ENCODE results near the gene CARD6.
"Not testable (repeated sequence)": the region's sequence is repeated elsewhere in the genome, so short reads cannot be mapped to it uniquely, and the experiment has no call there.

The CARD6 gene, protein sequence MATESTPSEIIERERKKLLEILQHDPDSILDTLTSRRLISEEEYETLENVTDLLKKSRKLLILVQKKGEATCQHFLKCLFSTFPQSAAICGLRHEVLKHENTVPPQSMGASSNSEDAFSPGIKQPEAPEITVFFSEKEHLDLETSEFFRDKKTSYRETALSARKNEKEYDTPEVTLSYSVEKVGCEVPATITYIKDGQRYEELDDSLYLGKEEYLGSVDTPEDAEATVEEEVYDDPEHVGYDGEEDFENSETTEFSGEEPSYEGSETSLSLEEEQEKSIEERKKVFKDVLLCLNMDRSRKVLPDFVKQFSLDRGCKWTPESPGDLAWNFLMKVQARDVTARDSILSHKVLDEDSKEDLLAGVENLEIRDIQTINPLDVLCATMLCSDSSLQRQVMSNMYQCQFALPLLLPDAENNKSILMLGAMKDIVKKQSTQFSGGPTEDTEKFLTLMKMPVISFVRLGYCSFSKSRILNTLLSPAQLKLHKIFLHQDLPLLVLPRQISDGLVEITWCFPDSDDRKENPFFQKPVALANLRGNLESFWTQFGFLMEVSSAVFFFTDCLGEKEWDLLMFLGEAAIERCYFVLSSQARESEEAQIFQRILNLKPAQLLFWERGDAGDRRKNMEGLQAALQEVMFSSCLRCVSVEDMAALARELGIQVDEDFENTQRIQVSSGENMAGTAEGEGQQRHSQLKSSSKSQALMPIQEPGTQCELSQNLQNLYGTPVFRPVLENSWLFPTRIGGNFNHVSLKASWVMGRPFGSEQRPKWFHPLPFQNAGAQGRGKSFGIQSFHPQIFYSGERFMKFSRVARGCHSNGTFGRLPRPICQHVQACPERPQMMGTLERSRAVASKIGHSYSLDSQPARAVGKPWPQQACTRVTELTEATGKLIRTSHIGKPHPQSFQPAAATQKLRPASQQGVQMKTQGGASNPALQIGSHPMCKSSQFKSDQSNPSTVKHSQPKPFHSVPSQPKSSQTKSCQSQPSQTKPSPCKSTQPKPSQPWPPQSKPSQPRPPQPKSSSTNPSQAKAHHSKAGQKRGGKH

DNA sequence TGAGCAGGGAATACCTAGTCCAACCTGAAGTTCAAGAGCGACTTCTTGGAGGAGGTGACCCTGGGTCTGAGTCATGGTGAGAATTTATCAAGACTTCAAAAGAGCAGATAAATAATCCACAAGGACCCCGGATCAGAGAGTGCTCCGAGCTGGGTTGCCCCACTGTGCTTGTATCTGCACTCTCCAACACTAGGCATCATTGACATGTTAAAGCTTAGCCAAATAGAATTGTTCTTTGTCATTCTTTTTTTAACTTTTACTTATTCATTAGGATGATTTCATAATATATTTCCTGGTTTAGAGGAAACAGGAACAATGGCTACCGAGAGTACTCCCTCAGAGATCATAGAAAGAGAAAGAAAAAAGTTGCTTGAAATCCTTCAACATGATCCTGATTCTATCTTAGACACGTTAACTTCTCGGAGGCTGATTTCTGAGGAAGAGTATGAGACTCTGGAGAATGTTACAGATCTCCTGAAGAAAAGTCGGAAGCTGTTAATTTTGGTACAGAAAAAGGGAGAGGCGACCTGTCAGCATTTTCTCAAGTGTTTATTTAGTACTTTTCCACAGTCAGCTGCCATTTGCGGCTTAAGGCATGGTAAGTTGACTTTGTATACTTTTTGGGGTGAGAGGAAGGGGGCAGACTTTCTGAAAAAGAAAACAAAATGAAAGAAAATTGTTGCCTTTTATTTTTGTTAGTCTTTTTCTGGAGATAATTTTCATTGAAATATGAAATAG is at the start of gene CARD6:
Gene CARD6, plus strand, starts transcription at position 300 of the 738 bp plus-strand sequence. Its CDS starts 16 bp downstream, at position 316.
- no peak for DNase-seq

DNA sequence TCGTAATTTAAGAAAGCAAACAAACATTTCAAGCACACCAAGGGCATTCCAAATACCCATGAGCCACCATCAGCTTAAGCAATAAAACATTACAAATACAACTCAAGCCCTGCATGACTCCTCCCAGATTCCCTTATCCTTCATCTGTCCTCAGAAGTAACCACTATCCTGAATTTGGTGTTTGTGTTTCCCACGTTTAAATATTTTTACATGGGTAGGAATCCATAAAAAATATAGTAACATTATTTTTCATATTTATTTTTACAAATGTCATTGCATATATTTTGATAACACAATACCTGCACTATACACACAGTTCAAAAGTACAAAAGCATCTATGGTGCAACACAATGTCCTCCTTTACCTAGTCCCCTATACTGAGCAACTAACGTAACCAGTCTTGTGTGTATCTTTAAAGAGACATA is 49.4 kb upstream of the CARD6 start:
- DNase-seq, result no peak

DNA sequence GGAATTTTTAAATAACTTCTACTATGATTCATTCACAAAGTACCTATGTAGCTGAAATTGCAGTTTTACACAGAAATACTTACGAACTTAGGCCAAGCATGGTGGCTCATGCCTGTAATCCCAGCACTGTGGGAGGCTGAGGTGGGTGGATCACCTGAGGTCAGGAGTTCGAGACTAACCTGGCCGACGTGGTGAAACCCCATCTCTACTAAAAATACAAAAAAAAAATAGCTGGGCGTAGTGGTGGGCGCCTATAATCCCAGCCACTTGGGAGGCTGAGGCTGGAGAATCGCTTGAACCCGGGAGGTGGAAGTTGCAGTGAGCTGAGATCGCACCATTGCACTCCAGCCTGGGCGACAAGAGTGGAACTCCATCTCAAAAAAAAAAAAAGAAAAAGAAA is 48.5 kb upstream of the CARD6 start:
- not testable (repeated sequence) for DNase-seq

DNA sequence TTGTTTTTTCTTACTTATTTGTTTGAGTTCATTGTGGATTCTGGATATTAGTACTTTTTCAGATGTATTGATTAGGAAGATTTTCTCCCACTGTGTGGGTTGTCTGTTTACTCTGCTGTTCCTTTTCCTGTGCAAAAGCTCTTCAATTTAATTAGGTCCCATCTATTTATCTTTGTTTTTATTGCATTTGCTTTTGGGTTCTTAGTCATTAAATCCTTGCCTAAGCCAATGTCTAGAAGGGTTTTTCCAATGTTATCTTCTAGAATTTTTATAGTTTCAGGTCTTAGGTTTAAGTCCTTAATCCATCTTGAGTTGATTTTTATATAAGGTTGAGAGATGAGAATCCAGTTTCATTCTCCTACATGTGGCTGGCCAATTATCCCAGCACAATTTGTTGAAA is 46.8 kb upstream of the CARD6 start:
- DNase-seq, result not testable (repeated sequence)

DNA sequence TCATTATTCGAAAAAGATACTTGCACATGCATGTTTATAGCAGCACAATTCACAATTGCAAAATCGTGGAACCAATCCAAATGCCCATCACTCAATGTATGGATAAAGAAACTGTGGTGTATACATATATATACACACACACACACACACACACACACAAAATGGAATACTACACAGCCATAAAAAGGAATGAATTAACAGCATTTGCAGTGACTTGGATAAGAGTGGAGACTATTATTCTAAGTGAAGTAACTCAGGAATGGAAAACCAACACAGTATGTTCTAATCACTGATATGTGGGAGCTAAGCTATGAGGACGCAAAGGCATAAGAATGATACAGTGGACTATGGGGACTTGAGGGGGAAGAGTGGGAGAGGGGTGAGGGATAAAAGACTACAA is 46.3 kb upstream of the CARD6 start:
- not testable (repeated sequence) for DNase-seq

DNA sequence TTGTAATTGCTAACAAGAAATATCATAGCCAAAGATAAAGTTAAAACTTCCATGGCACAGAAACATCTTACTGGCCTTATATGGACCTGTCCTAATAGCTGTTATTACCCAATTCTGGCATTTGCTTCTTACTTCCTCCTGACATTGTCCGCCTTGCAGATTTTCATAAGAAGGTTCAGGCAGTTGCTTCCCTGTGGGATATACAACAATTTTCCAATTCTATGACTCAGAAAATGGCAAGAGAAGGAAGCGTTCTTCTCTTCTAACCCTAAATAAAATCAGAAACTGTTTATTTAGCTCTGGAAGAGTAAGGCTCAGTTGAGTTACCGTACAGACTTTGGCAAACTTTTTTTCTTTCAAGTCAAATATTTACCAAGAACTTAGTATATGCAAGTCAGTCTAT is 44.7 kb upstream of the CARD6 start:
- DNase-seq, result no peak

DNA sequence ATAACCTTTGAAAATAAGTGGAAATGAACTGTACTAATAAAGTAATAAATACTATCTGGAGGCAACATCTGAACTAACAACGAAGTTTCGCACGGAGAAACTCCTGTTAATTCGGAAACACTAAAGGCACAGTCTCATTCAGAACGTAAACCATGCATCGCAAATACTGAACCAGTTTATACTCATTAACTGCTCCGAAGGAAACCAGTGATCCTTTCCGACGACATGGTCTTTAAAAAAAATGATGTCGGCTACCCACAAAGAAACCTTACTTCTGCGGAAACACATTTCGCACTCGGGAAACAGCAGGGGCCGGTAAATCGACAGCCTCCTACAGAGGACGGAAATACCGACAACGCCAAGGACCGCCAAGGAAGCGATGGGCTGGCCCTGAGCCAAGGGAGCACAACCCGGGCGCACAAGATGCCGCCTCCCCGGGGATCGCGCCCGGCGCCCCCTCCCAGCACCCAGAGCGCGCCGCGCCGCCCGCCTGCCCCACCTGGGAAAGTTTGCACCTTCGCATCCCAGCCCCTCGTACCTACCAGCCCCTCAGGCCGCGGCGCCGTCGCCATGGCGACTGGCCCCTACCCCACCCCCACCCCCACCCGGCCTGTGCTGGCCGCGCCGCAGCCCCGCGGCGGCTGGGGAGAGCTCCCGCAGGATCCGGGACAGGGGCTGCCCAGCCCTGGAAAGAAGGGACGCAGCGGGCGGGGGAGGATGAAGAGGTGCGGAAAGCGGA is 43.7 kb upstream of the CARD6 start:
- DNase-seq, result peak; percentile 86

DNA sequence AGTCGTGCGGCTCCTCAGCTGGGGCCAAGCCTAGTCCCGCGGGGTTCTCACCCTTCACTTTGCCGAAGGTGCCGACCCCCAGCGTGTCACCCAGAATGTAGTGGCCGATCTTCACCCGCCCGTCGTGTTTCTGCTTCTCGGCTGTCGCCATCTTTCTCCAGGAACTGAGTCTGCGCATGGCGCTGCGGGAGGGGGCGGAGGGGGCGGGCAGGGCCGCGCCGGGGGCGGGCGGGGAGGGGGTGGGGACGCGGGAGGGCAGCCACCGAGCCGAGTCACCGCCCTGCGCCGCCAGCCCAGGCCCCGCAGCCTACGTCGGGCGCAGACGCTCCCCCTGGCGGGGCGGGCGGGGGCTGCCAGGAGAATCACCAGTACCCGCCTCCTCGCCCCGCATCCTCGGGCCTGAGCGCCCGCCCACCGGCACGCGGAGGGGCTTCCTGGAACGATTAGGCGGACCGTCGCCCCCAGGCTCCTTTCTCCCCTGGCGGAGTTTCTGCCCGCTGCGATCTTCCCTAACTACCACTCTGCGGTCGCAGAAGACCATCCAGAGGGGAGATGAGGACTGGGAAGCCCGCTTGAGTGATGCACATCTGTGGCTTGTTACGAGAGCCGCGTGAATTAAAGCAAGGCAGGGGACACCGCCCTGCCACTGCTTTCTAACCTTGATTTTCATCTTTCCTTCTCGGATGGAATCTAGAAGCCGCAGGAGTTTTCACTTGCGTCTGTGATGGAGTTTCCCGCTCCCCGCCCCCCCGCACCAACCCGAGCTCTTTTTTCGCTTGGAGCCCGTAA is 43.0 kb upstream of the CARD6 start, which contains the start of gene PRKAA1:
Gene PRKAA1, minus strand, starts transcription at position 363 of the 789 bp plus-strand sequence. Its CDS starts 185 bp downstream, at position 178.
- peak; percentile 86 for DNase-seq

DNA sequence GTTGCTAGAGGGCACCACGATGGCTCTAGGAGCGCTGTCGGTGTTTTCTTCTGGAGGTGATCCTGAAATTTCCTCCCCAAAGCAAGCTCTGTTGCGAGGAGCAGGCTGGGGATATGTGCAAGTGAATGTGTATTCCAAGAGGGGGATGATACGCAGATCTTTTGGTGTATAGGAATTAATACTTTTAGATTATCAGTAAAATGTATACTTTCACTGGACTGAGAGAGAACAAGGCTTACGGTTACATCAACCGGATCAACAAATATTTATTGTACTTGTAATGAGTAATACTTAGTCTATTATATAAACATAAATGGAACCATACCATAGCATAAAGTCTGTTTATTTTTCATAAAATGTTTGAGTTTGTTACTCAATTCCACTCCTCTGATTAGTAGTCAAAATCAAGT is 42.4 kb upstream of the CARD6 start:
- DNase-seq, result no peak

DNA sequence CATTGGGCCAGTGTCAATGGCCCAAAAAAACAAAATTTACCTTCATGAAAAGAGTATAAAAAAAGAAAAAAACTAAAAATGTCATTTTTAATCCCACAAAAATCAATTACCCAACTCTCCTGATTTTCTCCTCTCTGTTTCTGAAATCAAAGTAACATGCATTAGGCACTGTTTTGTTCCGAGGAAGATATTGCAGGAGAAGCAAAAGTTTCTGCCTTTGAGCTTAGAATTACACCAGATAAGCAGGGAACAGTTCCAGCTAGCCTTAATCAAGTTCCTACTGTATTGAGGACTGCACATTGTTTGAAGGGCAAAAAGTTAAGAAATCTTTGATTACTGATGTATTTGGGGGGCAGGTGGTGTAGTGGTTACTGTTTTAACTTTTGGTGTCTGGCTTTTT is 41.9 kb upstream of the CARD6 start:
- no peak for DNase-seq

DNA sequence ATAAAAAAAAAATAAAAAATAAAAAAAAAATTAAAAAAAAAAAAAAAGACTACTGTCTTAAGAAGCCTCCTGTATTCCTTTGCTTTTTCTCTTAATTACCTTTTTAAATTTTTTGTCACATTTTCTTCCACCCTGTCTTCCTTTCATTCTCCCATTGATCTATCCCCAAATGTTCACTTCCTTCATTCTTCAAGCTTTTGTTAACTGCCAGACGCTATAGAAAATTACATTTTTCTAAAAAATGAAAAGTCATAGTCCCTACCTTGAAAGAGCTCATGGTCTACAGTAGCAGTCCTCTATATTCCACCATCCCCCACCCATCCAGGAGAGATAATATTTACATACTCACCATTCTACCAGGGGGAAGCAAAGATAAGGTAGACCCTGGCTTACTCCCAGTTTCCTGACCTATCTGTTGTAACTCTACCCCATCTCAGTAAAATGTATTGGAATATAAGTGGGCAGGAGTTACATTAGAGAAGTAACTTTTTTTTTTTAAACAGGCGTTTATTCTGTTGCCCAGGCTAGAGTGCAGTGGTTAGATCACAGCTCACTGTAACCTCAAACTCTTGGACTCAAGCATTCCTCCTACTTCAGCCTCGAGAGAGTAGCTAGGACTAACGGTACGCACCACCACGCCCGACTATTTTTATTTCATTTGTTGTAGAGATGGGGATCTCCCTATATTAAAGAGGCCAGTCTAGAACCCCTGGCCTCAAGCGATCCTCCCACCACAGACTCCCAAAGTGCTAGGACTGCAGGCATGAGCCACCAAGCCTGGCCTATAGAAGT is 39.2 kb upstream of the CARD6 start:
- no peak for DNase-seq

DNA sequence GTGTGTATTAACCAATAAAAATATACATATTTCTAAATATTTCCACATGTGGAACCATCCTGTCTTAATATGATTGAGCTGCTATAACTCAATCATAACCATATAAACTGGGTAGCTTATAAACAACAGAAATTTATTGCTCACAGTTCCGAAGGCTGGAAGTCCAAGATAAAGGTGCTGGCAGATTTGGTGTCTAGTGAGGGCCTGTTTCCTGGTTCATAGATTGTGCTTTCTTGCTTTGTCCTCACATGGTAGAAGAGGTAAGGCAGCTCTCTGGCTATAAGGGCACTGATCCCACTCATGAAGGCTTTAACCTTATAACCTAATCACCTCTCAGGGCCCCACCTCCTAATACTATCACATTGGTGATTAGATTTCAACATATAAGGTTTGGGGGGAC is 29.0 kb upstream of the CARD6 start:
- DNase-seq, result no peak

DNA sequence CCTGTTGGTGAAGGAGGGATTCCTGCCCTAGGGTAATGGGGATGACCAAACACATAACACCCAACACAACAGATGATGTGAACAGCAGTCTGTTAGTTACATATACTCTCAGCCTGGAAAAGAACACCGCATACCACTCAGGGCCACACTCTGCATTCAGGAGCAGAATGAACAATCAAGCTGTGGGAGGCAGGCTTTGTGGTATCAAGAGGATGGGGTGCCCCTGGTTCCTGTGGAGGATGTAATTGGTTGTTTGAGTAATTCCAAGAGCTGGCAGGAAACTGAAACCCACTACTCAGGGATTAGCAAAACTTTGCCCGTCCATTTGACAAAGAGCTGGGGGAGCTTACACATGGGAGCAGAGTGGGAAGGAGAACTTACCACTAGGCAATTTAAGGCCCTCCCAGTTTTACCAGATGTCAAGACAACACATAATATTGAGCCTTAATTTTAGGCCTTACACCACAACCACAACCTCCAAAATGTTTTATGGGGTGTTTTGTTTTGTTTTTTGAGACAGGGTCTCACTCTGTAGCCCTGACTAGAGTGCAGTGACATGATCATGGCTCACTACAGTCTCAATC is 27.4 kb upstream of the CARD6 start:
- DNase-seq, result no peak

DNA sequence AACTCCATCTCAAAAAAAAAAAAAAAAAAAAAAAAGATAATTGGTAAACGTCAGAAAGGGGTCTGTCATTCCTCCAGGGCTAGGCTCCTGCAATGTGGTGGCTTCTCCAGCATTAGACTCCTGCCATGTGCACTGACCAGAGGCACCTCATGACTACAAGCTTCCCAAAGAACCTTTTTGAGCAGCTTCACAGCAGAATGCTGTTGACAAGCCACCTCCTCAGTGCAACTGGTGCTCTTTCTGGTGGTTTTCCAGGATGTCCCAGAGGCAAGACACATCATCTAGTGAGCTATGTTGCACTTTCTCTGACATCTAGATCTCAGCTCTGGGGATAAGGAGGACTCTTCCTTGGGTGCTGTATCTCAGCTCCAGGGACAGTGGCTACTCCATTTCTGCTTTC is 17.7 kb upstream of the CARD6 start:
- DNase-seq, result no peak

DNA sequence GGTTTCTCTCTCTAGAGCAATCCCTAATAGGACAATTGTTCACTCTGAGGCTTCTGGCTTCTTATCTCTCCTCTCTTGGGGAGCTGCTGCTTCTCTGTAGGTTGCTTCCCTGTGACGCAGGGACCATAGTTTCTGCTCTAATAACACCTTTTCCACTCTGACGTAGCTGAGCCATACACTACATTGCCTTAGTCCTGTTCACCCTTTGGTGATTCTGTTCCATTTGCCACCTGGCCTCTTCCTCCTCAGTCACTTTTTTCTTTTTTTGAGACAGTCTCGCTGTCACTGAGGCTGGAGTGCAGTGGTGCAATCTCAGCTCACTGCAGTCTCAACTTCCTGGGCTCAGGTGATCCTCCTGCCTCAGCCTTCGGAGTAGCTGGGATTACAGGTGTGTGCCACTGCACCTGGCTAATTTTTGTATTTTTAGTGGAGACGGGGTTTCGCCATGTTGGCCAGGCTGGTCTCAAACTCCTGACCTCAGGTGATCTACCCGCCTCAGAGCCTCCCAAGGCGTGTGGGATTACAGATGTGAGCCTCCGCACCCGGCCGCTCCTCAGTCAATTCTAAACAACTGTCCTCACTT is 15.6 kb upstream of the CARD6 start:
- DNase-seq, result not testable (repeated sequence)

DNA sequence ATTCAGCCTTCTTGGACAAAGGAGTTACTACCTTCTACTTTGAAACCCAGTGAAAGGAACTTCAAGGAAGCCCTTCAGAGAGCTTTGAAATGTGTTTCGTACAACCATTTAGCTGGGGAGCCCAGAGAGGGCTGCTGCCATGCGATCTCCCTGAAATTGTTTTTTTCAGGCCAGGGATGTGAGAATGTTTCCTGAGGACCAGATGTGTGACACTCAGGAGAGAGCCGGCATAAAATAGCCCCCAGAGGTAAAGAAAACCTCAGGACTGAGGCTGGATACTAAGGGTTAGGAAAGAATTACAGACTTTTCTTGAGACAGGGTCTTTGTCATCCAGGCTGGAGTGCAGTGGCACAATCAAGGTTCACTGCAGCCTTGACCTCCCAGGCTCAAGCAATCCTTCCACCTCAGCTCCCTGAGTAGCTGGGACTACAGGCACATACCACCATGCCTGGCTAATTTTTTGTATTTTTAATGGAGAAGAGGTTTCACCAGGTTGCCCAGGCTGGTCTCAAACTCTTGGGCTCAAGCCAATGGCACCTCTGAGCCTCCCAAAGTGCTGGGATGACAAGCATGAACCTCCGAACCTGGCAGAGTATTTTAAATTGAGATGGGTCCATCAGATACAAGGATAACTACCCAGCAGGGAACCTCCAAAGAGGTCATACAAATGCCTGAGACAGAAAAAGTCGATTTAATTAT is 14.5 kb upstream of the CARD6 start:
- no peak for DNase-seq

DNA sequence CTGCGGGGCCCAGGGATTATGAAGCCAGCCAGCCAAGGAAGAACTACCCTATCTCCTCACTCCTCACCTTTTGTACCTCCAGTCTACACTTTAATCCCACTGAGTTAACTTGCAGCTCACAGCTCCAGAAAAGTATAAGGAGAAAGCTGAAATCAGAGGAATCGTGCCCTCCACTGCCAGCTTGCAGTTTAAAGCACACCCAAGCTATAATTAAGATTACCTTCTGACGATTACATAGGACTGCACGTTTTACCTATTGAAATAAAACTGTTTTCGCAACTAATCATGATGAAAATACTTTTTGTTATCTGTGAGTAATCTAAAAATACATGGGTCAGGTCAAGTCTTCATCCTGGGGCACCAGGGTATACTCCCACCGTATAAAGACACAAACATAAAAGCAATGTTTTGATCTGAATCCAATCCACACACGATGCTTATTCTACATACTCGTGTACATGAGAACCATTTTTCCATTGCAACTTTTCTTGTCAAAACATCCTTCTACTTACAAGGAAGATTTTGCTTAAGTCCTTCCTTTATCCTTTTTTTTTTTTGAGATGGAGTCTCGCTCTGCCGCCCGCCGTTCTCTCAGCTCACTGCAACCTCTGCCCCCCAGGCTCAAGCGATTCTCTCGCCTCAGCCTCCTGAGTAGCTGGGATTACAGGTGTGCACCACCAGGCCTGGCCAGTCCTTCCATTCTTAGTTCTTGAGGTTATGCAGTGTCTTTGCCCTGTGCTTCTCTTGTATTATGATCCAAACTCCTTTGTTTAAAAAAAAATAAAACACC is 13.8 kb upstream of the CARD6 start:
- no peak for DNase-seq

Measured in NK-92 treated with Interleukin-12 subunit alpha and Interleukin-12 subunit beta, amount 100 ng/mL, for 24 hours (cell line).